HepG2 (cell line): Measurements from ENCODE around the gene CBY1. TPM values are rescaled to one million over a fixed set of nuclear protein-coding genes. Genes with fewer than 3 reads are reported as not detected.

ENCODE experiments used
- ARHGAP35 ChIP-seq: sonication (generic); formaldehyde crosslinking; IDR thresholded peaks from 2 replicates; pipeline ENCODE4 v1.9.0; 2022; ENCODE audit warnings: mild to moderate bottlenecking, inconsistent platforms, moderate library complexity, missing genetic modification reagents, borderline replicate concordance
- ARNT2 ChIP-seq: sonication (generic); formaldehyde crosslinking; IDR thresholded peaks from 2 replicates; pipeline ENCODE4 v1.8.0; 2022; ENCODE audit warnings: mild to moderate bottlenecking, low read depth, missing genetic modification reagents, moderate library complexity
- ATAD3A ChIP-seq: sonication (generic); formaldehyde crosslinking; IDR thresholded peaks from 2 replicates; pipeline ENCODE4 v1.4.0; 2020; ENCODE audit warnings: missing genetic modification reagents
- CREM ChIP-seq, 2 experiments: sonication (generic) in 1 of 2; formaldehyde crosslinking in 1 of 2; IDR thresholded peaks; 2 replicates each; pipeline versions ENCODE4 v1.4.0 to v1.6.1; 2016 to 2020; ENCODE audit warnings: antibody characterized with exemption in 1 of 2, mild to moderate bottlenecking in 1 of 2, missing genetic modification reagents in 1 of 2
- DMAP1 ChIP-seq: IDR thresholded peaks from 2 replicates; pipeline ENCODE4 v1.6.1; 2016
- FOSL1 ChIP-seq: sonication (generic); formaldehyde crosslinking; IDR thresholded peaks from 2 replicates; pipeline ENCODE4 v1.9.0; 2021; ENCODE audit warnings: missing genetic modification reagents, borderline replicate concordance
- FOXP1 ChIP-seq, 2 experiments: fragments of 450-650 bp in 1 of 2; IDR thresholded peaks; 2 replicates each; pipeline ENCODE4 v1.6.1; 2017 to 2018; ENCODE audit warnings: antibody characterized with exemption in 1 of 2
- FUBP1 ChIP-seq: sonication (generic); formaldehyde crosslinking; IDR thresholded peaks from 2 replicates; pipeline ENCODE4 v1.5.1; 2020; ENCODE audit warnings: missing genetic modification reagents, mild to moderate bottlenecking, borderline replicate concordance
- GABPB1 ChIP-seq: IDR thresholded peaks from 2 replicates; pipeline ENCODE4 v1.6.1; 2016; ENCODE audit warnings: mild to moderate bottlenecking, missing genetic modification reagents, moderate library complexity, missing compliant biosample characterization
- HNF1A ChIP-seq, 2 experiments: sonication (generic) in 1 of 2; formaldehyde crosslinking in 1 of 2; IDR thresholded peaks; 2 replicates each; pipeline versions ENCODE4 v1.4.0 to v1.6.1; 2016 to 2020; ENCODE audit warnings: borderline replicate concordance in 1 of 2, low read depth in 1 of 2, mild to moderate bottlenecking in 1 of 2, missing genetic modification reagents in 1 of 2
- JDP2 ChIP-seq: sonication (generic); formaldehyde crosslinking; IDR thresholded peaks from 2 replicates; pipeline ENCODE4 v1.8.1; 2022; ENCODE audit warnings: missing genetic modification reagents, borderline replicate concordance
- KLF6 ChIP-seq: IDR thresholded peaks from 2 replicates; pipeline ENCODE4 v1.8.0; 2016; ENCODE audit warnings: missing biosample characterization, missing genetic modification reagents
- NFIC ChIP-seq: IDR thresholded peaks from 2 replicates; pipeline ENCODE4 v1.6.1; 2012; ENCODE audit warnings: mild to moderate bottlenecking, low read length, inconsistent platforms
- NR2C2 ChIP-seq: sonication (generic); formaldehyde crosslinking; IDR thresholded peaks from 2 replicates; pipeline ENCODE4 v1.4.0; 2020; ENCODE audit warnings: missing genetic modification reagents, mild to moderate bottlenecking, moderate library complexity, borderline replicate concordance
- PBX2 ChIP-seq: IDR thresholded peaks from 2 replicates; pipeline ENCODE4 v1.6.1; 2016; ENCODE audit warnings: control low read depth
- SMAD3 ChIP-seq: sonication (generic); formaldehyde crosslinking; IDR thresholded peaks from 2 replicates; pipeline ENCODE4 v1.4.0; 2020; ENCODE audit warnings: missing genetic modification reagents
- TOE1 ChIP-seq: sonication (generic); formaldehyde crosslinking; IDR thresholded peaks from 2 replicates; pipeline ENCODE4 v1.4.0; 2020; ENCODE audit warnings: mild to moderate bottlenecking, missing genetic modification reagents
- ZNF232 ChIP-seq: sonication (generic); formaldehyde crosslinking; IDR thresholded peaks from 2 replicates; pipeline ENCODE4 v1.4.0; 2020; ENCODE audit warnings: missing genetic modification reagents, borderline replicate concordance
- ZNF235 ChIP-seq: sonication (generic); formaldehyde crosslinking; IDR thresholded peaks from 2 replicates; pipeline ENCODE4 v1.8.1; 2023; ENCODE audit warnings: mild to moderate bottlenecking, missing genetic modification reagents, borderline replicate concordance
- ZNF383 ChIP-seq: sonication (generic); formaldehyde crosslinking; IDR thresholded peaks from 2 replicates; pipeline ENCODE4 v1.4.0; 2020; ENCODE audit warnings: missing genetic modification reagents, mild to moderate bottlenecking, borderline replicate concordance
- ZNF580 ChIP-seq: IDR thresholded peaks from 2 replicates; pipeline ENCODE4 v1.6.1; 2016; ENCODE audit warnings: low read depth, borderline replicate concordance
- ZNF879 ChIP-seq: sonication (generic); formaldehyde crosslinking; IDR thresholded peaks from 2 replicates; pipeline ENCODE4 v1.8.1; 2023; ENCODE audit warnings: missing genetic modification reagents
- ZSCAN25 ChIP-seq: sonication (generic); formaldehyde crosslinking; IDR thresholded peaks from 2 replicates; pipeline ENCODE4 v1.8.0; 2022; ENCODE audit warnings: mild to moderate bottlenecking, missing genetic modification reagents
- ZSCAN30 ChIP-seq: sonication (generic); formaldehyde crosslinking; IDR thresholded peaks from 2 replicates; pipeline ENCODE4 v1.5.0; 2020; ENCODE audit warnings: mild to moderate bottlenecking, missing genetic modification reagents
- polyA plus RNA-seq, 8 experiments: library from polyadenylated mRNA; depleted of rRNA in 3 of 8; stranded (reverse) in 7 of 8; unstranded in 1 of 8; fragments of >200 nt; fragmentation: Illumina TruSeq in 4 of 8; extraction: Trizol in 4 of 8; gene quantifications; 2 replicates each; pipeline versions ENCODE4 v1.2.1 to v1.2.3, GENCODE V29; 2011 to 2016; ENCODE audit warnings: low read depth in 4 of 8, missing spikeins in 1 of 8, mixed read lengths in 1 of 8; ENCODE audit not compliant: insufficient read depth in 1 of 8
- total RNA-seq, 5 experiments: library from RNA; depleted of rRNA; stranded (reverse); fragments of >200 nt; fragmentation: Illumina TruSeq; extraction: Trizol; gene quantifications; 2 replicates each; pipeline ENCODE4 v1.2.3, GENCODE V29; 2016; ENCODE audit warnings: low read depth in 1 of 5

CBY1 gene
- total and polyA plus RNA-seq, 2 of the 13 experiments (the other 11 are each of a cell fraction or from before 2014, with no cell fraction given) = 19.7 to 20.3 TPM

- TF ChIP-seq HNF1A (IDR thresholded peaks at IDR 0.05; ENCODE audit: low read depth) (no peak), HNF1A (CRISPR knock-in tag; IDR thresholded peaks at IDR 0.05; ENCODE audit: borderline replicate concordance) (no peak), FOSL1 (no peak), ZNF235 (CRISPR knock-in tag) (no peak), NFIC (no peak), JDP2 (CRISPR knock-in tag) (no peak), ATAD3A (CRISPR knock-in tag) (no peak), KLF6 (CRISPR knock-in tag) (no peak), PBX2 (CRISPR knock-in tag) (no peak), ARNT2 (CRISPR knock-in tag) (no peak), FOXP1 (IDR thresholded peaks at IDR 0.05) (no peak), FOXP1 (CRISPR knock-in tag; IDR thresholded peaks at IDR 0.05) (no peak), NR2C2 (CRISPR knock-in tag) (no peak), ZNF879 (CRISPR knock-in tag) (no peak), ZSCAN25 (CRISPR knock-in tag) (no peak), ZNF383 (CRISPR knock-in tag) (no peak), ARHGAP35 (CRISPR knock-in tag) (no peak), ZNF232 (no peak), SMAD3 (CRISPR knock-in tag) (0 out of 2 replicates have a peak, but pooled peaks have one; percentile 59), TOE1 (CRISPR knock-in tag) (0 out of 2 replicates have a peak, but pooled peaks have one; percentile 48), FUBP1 (no peak), ZNF580 (CRISPR knock-in tag) (no peak), ZSCAN30 (no peak), CREM (IDR thresholded peaks at IDR 0.05) (no peak), CREM (CRISPR knock-in tag; IDR thresholded peaks at IDR 0.05) (no peak), GABPB1 (CRISPR knock-in tag) (no peak), DMAP1 (0 out of 2 replicates have a peak, but pooled peaks have one; percentile 50)
These were observed 48.3 kb downstream of the CBY1 start (continued) for GRCh38 chr22:38704654-38705234.
